GM23338 (cell line): ENCODE data around the gene GPR141.

Experiments
- ETS1 ChIP-seq: IDR thresholded peaks from 2 replicates; pipeline ENCODE4 v1.6.1; 2016; ENCODE audit warnings: antibody characterized with exemption
- EZH2phosphoT487 ChIP-seq: fragments of 200-600 bp; sonication (generic); IDR thresholded peaks from one replicate; pipeline ENCODE4 v1.8.1; 2018; ENCODE audit warnings: antibody characterized with exemption; ENCODE audit not compliant: unreplicated experiment
- POLR2AphosphoS5 ChIP-seq: IDR thresholded peaks from 2 replicates; pipeline ENCODE4 v1.6.1; 2016; ENCODE audit warnings: antibody characterized with exemption, low read depth
- TF ChIP-seq, protein P1 (sequence below), 2 experiments: fragments of 200-600 bp in 1 of 2; sonication (generic) in 1 of 2; conservative IDR thresholded peaks; 2 replicates each; pipeline versions ENCODE4 v1.5.1 to v1.6.1; 2016 to 2017; ENCODE audit warnings: antibody characterized with exemption in 2 of 2, low read depth in 2 of 2, mild to moderate bottlenecking in 2 of 2, moderate library complexity in 1 of 2

- TF ChIP-seq ETS1: no peak
- TF ChIP-seq, protein P1, sequence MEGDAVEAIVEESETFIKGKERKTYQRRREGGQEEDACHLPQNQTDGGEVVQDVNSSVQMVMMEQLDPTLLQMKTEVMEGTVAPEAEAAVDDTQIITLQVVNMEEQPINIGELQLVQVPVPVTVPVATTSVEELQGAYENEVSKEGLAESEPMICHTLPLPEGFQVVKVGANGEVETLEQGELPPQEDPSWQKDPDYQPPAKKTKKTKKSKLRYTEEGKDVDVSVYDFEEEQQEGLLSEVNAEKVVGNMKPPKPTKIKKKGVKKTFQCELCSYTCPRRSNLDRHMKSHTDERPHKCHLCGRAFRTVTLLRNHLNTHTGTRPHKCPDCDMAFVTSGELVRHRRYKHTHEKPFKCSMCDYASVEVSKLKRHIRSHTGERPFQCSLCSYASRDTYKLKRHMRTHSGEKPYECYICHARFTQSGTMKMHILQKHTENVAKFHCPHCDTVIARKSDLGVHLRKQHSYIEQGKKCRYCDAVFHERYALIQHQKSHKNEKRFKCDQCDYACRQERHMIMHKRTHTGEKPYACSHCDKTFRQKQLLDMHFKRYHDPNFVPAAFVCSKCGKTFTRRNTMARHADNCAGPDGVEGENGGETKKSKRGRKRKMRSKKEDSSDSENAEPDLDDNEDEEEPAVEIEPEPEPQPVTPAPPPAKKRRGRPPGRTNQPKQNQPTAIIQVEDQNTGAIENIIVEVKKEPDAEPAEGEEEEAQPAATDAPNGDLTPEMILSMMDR (conservative IDR thresholded peaks at IDR 0.05; ENCODE audit: low read depth in 2 of 2): no peak
- no peak for TF ChIP-seq POLR2AphosphoS5
- no peak for TF ChIP-seq EZH2phosphoT487
Observed at GRCh38 chr7:37771342-37771741, 87.8 kb downstream of the GPR141 start.
